GM19468 (cell line): ENCODE data around the gene ERG.

Experiments used
- ATAC-seq: cut with Tn5 transposase; IDR thresholded peaks from one replicate; pipeline ENCODE4 v1.9.1; 2021; ENCODE audit warnings: mild to moderate bottlenecking, moderate library complexity, moderate number of reproducible peaks; ENCODE audit not compliant: unreplicated experiment; ENCODE audit errors: extremely low read depth

ERG gene

DNA sequence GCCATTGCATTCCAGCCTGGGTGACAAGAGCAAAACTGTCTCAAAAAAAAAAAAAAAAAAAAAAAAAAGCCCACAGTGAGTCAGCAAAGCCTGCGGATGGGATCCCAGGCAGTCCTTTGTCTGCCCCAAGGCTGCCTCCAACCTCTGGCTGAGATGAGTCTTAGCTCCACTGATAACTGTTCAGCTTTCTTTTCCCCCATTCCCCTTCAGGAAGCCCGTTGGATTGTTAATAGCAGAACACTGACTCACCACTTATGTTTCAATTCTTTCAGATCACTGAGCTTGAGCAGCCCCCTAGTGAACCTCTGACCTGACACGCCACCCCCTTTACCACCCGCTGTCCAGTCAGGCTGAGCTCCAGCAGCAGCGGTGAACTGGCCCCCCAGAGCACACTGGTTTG is 57.5 kb downstream of the ERG start:
- ATAC-seq = no peak

GRCh38 chr21:38439957-38440356 is 58.3 kb downstream of the ERG start:
- ATAC-seq = no peak

- no peak for ATAC-seq
Observed at GRCh38 chr21:38439426-38439825, 58.9 kb downstream of the ERG start.

GRCh38 chr21:38438462-38438893 is 59.8 kb downstream of the ERG start:
- ATAC-seq = no peak

DNA sequence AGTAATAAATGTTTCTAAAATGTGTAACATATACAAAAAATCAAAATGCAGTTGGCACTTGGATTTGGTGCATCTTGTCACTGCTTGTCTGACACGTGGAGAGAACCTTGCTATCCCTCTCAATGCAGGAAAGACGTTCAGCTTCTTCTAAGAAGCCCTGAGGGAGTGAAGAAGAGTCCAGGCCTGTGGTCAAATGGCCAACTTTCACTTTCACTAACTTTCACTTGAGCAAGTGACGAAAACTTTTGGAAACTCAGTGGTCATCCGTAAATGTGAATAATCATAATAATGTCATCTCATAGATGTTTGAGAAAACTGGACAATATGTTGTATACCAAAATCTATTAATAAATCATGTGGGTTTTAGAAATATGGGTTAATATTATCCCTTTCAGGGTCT is 61.9 kb downstream of the ERG start:
- no peak for ATAC-seq

- ATAC-seq = no peak
Observed at GRCh38 chr21:38434913-38435533, 63.3 kb downstream of the ERG start.

DNA sequence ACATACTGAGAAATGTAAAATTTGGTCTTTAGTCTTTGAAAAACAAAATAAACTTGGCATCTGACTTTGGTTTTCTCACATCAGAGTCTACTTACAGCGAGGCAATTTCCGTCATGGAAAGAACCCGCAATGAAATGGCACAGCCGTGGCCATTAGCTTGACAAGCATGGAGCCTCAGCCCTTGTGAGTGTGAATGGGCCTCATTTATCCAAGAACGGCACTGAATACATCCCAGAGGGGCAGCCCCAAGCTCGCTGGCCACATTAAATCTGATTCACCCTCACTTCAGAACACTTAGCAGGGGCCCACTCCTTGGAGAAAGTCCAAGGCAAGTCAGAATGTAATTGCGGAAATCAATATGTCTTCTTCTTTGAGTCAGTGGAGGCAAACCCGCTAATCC is 64.8 kb downstream of the ERG start:
- no peak for ATAC-seq

GRCh38 chr21:38430401-38430984 is 67.8 kb downstream of the ERG start:
- no peak for ATAC-seq

DNA sequence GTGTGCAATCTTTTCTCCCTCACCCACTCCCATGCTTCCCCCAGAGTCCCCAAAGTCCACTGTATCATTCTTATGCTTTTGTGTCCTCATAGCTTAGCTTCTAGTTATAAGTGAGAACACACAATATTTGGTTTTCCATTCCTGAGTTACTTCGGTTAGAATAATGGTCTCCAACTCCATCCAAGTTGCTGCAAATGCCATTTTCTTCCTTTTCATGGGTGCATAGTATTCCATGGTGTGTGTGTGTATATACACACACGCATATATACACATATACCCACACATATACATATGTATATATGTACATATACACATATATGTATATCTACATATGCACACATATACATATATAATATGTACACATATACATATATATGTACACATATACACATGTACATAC is 69.3 kb downstream of the ERG start:
- no peak for ATAC-seq

GRCh38 chr21:38428211-38428610 is 70.1 kb downstream of the ERG start:
- no peak for ATAC-seq

- ATAC-seq = no peak
Observed at GRCh38 chr21:38424305-38425019, 73.8 kb downstream of the ERG start.

DNA sequence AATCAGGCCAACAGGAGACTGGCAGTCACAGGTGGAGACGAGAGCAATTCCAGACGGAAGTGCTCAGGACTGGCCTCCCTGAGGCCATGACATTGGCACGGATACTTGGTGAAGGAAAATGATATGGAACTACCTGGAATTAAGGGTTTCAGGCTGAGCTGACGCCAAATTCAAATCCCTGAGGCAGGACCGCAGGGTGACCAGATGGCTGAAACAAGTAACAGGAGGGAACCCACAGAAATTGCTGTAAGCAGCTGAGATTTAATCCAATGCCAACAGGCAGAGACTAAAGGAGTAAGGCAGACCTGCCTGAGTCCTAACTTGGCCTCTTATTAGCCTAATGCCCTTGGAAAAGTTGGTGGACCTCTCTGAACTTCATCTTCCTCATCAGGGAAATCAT is 76.2 kb downstream of the ERG start:
- no peak for ATAC-seq

DNA sequence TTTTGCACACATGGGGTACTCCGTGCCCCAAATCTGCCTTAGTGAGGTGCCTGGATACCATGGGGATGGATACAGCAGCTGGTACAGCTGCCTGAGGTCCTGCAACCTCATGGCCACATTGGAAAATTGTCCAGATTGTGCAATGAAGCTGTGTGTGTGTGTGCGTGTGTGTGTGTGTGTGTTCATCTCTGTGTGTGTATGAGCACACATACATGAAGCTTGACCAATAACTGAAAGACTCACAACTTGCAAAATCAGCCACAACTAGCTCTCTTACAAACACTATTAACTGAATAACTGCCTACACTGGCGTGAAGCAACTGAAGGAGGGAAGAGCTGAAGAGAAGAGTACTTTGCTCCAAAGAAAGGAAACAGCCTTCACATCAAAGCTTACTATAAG is 78.1 kb downstream of the ERG start:
- no peak for ATAC-seq

- no peak for ATAC-seq
Observed at GRCh38 chr21:38417726-38418125, 80.6 kb downstream of the ERG start.

DNA sequence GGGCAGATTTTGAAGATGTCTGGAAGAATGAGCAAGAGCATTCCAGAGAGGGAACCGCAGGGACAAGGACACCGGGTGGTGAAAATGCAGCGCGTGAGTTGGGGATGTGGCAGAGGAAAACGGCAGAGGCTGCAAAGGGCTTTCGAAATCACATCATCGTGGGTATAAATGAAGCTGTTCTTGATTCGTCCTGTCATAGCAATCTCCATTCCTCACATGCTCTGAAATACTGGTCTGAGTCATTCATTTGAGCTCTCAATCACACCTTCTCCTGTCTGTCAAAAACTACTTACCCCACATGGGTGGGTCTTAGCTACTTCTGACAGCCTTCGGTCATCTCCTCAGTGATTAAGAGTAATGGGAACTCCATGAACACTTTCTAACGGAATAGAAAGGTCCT is 81.5 kb downstream of the ERG start:
- no peak for ATAC-seq

GRCh38 chr21:38413958-38414548 is 84.2 kb downstream of the ERG start:
- ATAC-seq = no peak

- ATAC-seq = no peak
Observed at GRCh38 chr21:38410466-38410865, 87.8 kb downstream of the ERG start.

GRCh38 chr21:38409907-38410306 is 88.4 kb downstream of the ERG start:
- ATAC-seq = no peak

GRCh38 chr21:38404177-38404576 is 94.1 kb downstream of the ERG start:
- ATAC-seq = no peak

- ATAC-seq = no peak
Observed at GRCh38 chr21:38402795-38403194, 95.5 kb downstream of the ERG start.

DNA sequence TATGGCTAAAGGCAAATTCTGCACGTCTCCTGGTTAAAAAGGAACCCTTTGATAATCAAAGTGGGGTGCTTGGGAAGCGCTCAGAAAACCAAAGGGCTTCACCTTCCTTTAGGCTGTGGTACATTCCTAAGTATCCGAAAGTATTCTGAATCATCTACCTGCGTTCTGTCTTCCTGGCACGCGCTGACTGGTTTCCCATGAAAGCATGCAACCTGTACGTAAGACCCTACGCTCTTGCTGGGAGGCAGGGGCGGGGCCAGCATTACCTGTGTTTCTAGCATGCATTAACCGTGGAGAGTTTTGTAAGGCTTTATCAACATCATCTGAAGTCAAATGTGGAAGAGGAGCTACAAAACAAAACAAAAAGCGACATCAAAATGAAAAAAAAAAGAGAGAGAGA is 96.0 kb downstream of the ERG start:
- no peak for ATAC-seq
